Skeletal muscle cell (primary cell): ENCODE measurements around the gene PPP6R3.

Experiments used
- DNase-seq: peaks from one replicate; pipeline ENCODE4 v3.0.0-alpha.2; 2010; ENCODE audit warnings: low read depth
- H3K4me3 ChIP-seq: 2 replicates; pipeline ENCODE4 v1.5.1; 2011; ENCODE audit warnings: low read depth, mild to moderate bottlenecking, control low read depth, low read length, moderate library complexity

Gene PPP6R3

GRCh38 chr11:68480852-68481510, 20.4 kb downstream of the PPP6R3 start:
- no peak for DNase-seq
- no peak overlapping the region for H3K4me3 ChIP-seq

GRCh38 chr11:68481579-68482240, 21.2 kb downstream of the PPP6R3 start:
- no peak for DNase-seq
- H3K4me3 ChIP-seq: no peak overlapping the region

- DNase-seq: no peak
- H3K4me3 ChIP-seq: no peak overlapping the region
Observed at GRCh38 chr11:68488623-68489022, 28.1 kb downstream of the PPP6R3 start.

DNA sequence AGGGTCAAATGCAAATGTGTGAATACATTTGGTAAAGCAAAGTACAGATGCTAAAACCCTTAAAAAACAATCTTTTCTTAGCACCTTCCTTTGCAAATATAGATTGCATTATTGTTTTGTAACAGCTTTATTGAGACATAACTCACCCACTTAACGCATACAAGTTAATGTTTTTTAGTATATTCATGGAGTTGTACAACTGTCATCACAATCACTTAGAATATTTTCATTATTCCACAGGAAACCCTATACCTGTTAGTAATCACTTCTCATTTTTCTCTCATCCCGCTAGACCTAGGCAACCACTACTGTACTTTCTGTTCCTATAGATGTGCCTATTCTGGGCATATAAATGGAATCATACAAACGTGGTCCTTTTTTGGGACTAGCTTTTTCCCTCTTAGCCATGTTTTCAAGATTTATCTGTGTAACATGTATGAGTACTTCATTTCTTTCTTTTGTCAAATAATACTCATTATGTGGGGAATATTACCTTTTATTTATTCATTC, 34.7 kb downstream of the PPP6R3 start:
- DNase-seq: no peak
- no peak overlapping the region for H3K4me3 ChIP-seq

DNA sequence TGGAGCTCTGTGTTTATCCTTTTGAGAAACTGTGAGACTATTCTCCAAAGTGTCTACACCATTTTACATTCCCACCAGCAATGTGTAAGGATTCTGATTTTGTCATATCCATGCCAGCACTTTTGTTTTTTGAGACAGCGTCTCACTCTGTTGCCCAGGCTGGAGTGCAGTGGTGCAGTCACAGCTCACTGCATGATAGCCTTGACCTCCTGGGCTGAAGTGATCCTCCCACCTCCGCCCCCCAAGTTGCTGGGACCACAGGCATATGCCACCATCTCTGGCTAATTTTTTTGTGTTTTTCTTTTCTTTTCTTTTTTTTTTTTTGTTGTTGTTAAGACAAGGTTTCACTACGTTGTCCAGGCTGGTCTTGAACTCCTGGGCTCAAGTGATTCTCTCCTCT, 35.3 kb downstream of the PPP6R3 start:
- no peak for DNase-seq
- no peak overlapping the region for H3K4me3 ChIP-seq

DNA sequence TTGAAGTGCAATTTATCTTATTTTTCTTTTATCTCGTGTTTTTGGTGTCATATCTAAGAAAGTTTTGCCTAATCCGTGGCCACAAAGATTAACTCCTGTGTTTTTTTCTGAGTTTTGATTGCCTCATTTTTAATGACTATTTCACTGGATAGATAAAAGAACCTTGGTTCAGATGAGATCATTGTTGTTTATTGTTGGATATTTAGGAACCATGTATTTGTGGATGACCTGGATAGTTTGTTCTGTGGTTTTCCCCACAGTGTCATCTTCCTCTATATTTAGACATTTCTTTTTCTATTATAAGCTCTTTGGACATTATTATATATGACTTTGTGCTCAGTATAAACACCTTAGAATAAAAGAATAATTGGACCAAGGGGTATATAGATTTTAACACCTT, 37.2 kb downstream of the PPP6R3 start:
- DNase-seq: no peak
- H3K4me3 ChIP-seq: no peak overlapping the region

- no peak for DNase-seq
- H3K4me3 ChIP-seq: no peak overlapping the region
Observed at GRCh38 chr11:68498321-68498720, 37.8 kb downstream of the PPP6R3 start.

DNA sequence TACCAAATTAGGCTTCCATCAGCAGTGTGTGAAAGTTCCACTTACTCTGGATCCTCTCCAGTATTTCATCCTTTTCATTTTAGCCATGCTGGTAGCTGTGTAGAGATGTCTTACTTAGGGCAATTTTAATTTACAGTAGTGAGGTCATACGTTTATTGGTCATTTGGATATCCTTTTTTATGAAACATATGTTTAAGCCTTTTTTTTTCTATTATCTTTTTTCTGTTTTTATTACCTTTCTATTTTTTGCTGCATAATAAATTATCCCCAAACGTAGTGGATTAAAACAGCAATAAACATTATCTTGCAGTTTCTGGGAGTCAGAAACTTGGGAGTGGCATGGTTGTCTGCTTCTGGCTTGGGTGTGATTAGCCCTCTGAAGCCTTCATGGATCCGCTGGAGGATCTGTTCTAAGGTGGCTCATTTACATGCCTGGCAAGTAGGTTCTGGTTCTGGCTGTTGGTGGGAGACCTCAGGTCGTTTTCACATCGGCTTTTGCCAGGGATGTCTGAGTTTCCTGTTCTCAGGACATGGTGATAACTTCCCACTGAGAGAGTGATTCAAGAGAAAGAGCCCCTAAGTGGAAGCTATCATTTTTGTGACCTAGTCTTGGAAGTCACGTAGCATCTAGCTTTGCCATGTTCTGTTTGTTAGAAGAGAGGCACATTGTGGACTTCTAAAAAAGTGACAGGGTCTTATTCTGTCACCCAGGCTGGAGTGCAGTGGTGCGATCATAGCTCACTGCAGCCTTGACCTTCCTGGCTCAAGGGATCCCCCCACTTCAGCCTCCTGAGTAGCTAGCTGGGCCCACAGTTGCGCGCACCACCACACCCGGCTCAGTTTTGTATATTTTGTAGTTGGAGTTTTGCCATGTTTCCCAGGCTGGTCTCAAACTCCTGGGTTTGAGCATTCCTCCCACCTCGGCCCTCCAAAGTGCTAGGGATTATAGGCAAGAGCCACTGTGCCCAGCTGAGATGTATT, 38.6 kb downstream of the PPP6R3 start:
- DNase-seq: no peak
- H3K4me3 ChIP-seq: no peak overlapping the region

DNA sequence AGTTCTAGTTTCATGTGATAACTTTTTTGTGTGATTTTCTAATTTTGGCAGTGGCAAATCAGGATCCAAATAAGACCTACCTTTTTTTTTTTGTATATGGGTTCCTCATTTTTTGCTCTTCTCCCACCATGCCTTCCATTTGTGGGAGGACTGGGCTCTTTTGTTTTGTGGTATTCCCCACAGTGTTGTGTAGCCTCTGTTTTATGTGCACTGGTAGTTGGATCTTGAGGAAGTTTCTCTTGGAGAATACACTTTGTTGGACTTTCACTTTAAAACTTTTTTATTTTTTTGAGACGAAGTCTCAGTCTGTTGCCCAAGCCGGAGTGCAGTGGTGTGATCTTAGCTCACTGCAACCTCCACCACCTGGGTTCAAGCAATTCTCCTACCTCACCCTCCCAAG, 39.7 kb downstream of the PPP6R3 start:
- DNase-seq: no peak
- no peak overlapping the region for H3K4me3 ChIP-seq

GRCh38 chr11:68501813-68502212, 41.3 kb downstream of the PPP6R3 start:
- DNase-seq: no peak
- H3K4me3 ChIP-seq: no peak overlapping the region

DNA sequence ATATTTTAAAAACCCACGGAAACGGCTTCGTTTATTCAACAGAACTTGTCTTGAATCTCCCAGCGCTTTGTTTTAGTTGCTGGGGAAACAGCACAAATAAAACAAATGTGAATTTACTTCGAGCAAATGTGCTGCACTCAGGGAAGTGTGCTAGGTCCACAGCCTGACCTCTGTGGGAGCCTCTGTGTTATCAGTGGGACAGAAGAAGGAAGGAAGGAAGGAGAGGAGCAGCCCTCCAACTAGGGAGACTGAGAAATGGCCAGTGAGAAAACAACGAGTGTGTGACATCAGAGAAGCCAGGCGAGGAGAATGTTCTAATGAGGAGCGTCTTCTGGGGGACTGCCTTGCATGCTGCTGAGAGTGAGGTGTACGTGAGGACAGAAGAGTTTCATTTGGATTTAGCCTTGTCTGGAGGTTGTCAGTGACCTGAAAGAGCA, 42.7 kb downstream of the PPP6R3 start:
- DNase-seq: no peak
- no peak overlapping the region for H3K4me3 ChIP-seq

DNA sequence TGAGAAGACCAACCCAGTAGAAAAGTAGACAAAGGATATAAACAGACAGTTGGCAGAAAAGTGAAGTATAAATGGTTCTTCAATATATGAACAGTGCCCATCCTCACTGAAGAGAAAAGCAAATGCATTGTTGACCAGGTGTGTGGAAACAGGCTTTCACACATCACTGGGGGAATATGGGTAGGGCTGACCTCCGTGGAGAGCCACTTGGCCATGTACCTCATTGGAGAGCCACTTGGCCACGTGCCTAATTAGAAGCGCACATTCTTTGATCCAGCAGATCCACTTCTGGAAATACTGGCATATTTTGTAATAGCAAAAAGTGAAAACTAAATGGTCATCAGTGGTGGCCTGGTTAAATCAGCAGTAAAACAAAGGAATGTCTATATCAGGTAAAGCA, 43.2 kb downstream of the PPP6R3 start:
- no peak overlapping the region for H3K4me3 ChIP-seq
- no peak for DNase-seq

- H3K4me3 ChIP-seq: no peak overlapping the region
- no peak for DNase-seq
Observed at GRCh38 chr11:68504432-68505066, 44.0 kb downstream of the PPP6R3 start.

DNA sequence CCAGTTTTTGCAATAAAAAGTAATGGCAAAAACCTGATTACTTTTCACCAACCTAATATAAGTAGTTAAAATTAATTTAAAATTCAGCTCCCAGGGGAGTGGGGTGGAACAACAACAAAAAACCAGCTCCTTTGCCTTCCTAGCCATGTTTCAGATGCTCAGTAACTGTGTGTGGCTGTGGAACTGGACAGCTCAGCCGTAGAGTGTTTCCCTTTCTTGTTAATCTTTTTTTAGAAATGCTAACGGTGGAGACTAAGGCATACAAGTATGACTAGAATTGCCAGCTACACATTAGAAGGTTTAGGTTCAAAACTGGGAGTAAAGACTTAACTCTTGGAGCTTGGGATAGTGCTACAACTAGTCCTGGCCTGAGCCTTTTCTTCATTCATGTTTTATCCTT, 45.0 kb downstream of the PPP6R3 start:
- no peak overlapping the region for H3K4me3 ChIP-seq
- DNase-seq: no peak

- no peak overlapping the region for H3K4me3 ChIP-seq
- no peak for DNase-seq
Observed at GRCh38 chr11:68506908-68507307, 46.4 kb downstream of the PPP6R3 start.

DNA sequence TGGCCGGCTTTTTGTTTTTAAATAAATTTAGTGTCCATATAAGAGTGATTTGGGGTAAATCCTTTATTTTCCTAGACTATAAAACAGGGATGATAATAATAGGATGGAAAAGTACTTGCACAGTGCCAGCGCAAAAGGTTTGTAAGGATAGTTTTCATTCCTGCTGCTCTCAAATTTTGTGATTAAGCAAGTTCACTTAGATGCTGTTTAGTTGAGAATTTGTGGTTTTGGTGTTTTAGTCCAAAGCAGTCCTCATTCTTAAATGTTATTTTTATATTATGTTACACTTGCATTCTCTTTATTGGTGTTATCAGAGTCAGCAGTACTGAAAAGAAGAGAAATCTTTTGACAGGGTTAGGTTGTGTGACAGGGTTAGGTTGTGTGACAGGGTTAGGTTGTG, 47.9 kb downstream of the PPP6R3 start:
- no peak overlapping the region for H3K4me3 ChIP-seq
- DNase-seq: no peak

DNA sequence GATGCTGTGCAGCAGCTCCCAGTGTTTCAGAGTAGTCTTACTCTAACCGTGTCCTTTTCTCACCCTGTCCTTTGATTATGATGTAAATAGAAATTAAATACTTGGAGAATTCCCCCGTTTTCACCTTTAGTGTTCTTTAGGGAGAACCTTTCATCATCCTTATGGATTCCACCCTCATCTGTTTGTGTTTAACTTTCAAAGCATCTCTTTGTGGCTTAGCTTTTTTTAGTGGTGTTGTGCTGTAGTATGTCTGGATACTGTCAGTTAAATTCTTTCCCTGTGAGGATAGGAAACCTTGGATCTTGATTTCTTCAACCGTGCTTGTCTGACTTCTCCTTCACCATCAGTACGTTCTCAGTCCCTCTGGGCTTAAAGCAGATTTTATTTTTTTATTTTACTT, 48.5 kb downstream of the PPP6R3 start:
- DNase-seq: no peak
- H3K4me3 ChIP-seq: no peak overlapping the region

- DNase-seq: no peak
Observed at GRCh38 chr11:68513930-68514487, 53.5 kb downstream of the PPP6R3 start.

DNA sequence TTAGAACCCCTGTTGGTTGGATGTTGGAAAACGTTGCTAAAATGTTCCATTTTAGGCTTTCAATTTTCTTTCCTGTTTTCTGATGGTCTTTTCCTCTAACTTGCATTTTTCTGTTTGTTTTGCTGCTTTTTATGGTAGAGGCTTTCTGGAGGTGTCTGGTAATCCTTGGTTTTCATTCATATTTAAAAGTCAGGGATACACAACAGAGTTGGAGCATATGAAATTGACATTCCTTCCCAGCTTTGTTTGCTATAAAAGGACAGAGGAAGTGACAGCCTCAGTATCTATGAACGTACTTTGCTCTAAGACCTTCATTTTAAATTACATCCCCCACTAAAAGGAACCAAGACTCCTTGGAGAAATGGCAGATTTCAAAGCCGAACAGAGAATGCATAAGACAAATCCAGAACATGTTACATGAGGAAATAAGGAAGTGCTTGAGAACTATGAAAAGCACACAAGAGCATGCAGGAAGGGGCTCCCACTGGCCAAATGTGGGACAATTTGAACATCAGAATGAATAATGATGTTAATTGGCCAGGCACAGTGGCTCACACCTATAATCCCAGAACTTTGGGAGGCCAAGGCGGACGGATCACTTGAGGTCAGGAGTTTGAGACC, 56.7 kb downstream of the PPP6R3 start:
- no peak overlapping the region for H3K4me3 ChIP-seq
- no peak for DNase-seq

More at GRCh38 chr11:68513930-68514487, 53.5 kb downstream of the PPP6R3 start:
- H3K4me3 ChIP-seq: no peak overlapping the region
